HG02973 (cell line): ENCODE results near the gene ERMARD.

Experiments
- ATAC-seq: cut with Tn5 transposase; IDR thresholded peaks from one replicate; pipeline ENCODE4 v1.9.1; 2021; ENCODE audit warnings: moderate library complexity; ENCODE audit not compliant: unreplicated experiment

The ERMARD gene

GRCh38 chr6:169751242-169752073 lies at the start of gene ERMARD, which contains the start of gene DYNLT2:
ERMARD (plus strand) TSS chr6:169751622; CDS start chr6:169751658, 36 bp downstream.
DYNLT2 (minus strand) TSS chr6:169751572; CDS start chr6:169751458, 114 bp downstream.
- peak; percentile 95 for ATAC-seq

GRCh38 chr6:169701954-169702839 lies 49.2 kb upstream of the ERMARD start, which contains the start of the genes C6orf120 and WDR27:
C6orf120 (plus strand) TSS chr6:169702126; CDS start chr6:169702460, 334 bp downstream.
WDR27 (minus strand) TSS chr6:169702029; CDS start chr6:169689005, 13,024 bp downstream.
- ATAC-seq, result peak; percentile 95

- ATAC-seq, result peak; percentile 16
Observed at GRCh38 chr6:169702840-169703246, 48.6 kb upstream of the ERMARD start.

- no peak for ATAC-seq
Observed at GRCh38 chr6:169707772-169708171, 43.6 kb upstream of the ERMARD start.

GRCh38 chr6:169709293-169709692 lies 42.1 kb upstream of the ERMARD start:
- peak; percentile 75 for ATAC-seq

- ATAC-seq, result no peak
Observed at GRCh38 chr6:169710009-169710408, 41.4 kb upstream of the ERMARD start.

GRCh38 chr6:169714178-169714577 lies 37.2 kb upstream of the ERMARD start:
- ATAC-seq, result no peak

- no peak for ATAC-seq
Observed at GRCh38 chr6:169714595-169714994, 36.8 kb upstream of the ERMARD start.

- no peak for ATAC-seq
Observed at GRCh38 chr6:169719117-169719516, 32.3 kb upstream of the ERMARD start.

GRCh38 chr6:169720207-169720855 lies 31.1 kb upstream of the ERMARD start:
- no peak for ATAC-seq

GRCh38 chr6:169722362-169723199 lies 28.8 kb upstream of the ERMARD start:
- no peak for ATAC-seq

- peak; percentile 39 for ATAC-seq
Observed at GRCh38 chr6:169723200-169723909, 28.1 kb upstream of the ERMARD start.

GRCh38 chr6:169723991-169724493 lies 27.4 kb upstream of the ERMARD start:
- peak; percentile 40 for ATAC-seq

- ATAC-seq, result peak; percentile 38
Observed at GRCh38 chr6:169724494-169725124, 26.8 kb upstream of the ERMARD start, which contains the start of gene PHF10. PHF10 (minus strand) TSS chr6:169724500; CDS start chr6:169723931, 569 bp downstream.

- ATAC-seq, result peak; percentile 17
Observed at GRCh38 chr6:169725125-169726048, 26.0 kb upstream of the ERMARD start.

- no peak for ATAC-seq
Observed at GRCh38 chr6:169726049-169726400, 25.4 kb upstream of the ERMARD start.

- no peak for ATAC-seq
Observed at GRCh38 chr6:169726963-169727362, 24.5 kb upstream of the ERMARD start.

- no peak for ATAC-seq
Observed at GRCh38 chr6:169729961-169730360, 21.5 kb upstream of the ERMARD start.
